ENCODE measurements around the gene LRATD1.

DNA sequence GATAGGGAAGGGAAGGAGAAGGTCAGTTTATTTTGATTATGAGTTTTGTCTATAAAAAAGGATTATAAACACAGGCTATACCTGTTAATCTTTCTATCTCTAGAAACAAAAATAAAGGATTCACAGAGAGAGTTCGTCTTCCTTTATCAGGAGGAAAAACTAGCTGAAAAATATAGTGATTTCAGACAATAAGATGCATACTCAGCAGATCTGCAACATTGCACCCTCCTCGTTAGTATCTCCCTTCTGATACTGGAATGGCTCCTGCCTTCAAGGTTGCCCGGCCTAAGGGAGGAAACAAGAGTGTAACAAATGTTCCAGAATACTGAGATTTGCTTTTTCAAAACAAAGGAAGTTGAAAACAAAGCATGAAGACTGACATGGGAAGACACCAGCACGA, 48.7 kb upstream of the LRATD1 start:
- TF ChIP-seq RBM25 (IDR thresholded peaks at IDR 0.05; ENCODE audit: low read depth, low read length, severe bottlenecking), result no peak
- no peak for TF ChIP-seq ZNF143 (CRISPR knock-in tag; IDR thresholded peaks at IDR 0.05)
- no peak for TF ChIP-seq ATF7 (IDR thresholded peaks at IDR 0.05)
- TF ChIP-seq ZBTB1 (CRISPR knock-in tag; IDR thresholded peaks at IDR 0.05; ENCODE audit: borderline replicate concordance, low read depth), result no peak
- TF ChIP-seq, protein P1, sequence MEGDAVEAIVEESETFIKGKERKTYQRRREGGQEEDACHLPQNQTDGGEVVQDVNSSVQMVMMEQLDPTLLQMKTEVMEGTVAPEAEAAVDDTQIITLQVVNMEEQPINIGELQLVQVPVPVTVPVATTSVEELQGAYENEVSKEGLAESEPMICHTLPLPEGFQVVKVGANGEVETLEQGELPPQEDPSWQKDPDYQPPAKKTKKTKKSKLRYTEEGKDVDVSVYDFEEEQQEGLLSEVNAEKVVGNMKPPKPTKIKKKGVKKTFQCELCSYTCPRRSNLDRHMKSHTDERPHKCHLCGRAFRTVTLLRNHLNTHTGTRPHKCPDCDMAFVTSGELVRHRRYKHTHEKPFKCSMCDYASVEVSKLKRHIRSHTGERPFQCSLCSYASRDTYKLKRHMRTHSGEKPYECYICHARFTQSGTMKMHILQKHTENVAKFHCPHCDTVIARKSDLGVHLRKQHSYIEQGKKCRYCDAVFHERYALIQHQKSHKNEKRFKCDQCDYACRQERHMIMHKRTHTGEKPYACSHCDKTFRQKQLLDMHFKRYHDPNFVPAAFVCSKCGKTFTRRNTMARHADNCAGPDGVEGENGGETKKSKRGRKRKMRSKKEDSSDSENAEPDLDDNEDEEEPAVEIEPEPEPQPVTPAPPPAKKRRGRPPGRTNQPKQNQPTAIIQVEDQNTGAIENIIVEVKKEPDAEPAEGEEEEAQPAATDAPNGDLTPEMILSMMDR (IDR thresholded peaks at IDR 0.05 in 2 of 3, conservative IDR thresholded peaks at IDR 0.05 in 1 of 3; ENCODE audit: insufficient read depth in 2 of 3, low read depth in 1 of 3, low read length in 3 of 3), result no peak
- TF ChIP-seq RAD21 (CRISPR knock-in tag; conservative IDR thresholded peaks at IDR 0.05 in 1 of 2, IDR thresholded peaks at IDR 0.05 in 1 of 2), result no peak
- no peak for TF ChIP-seq MAZ (CRISPR knock-in tag; conservative IDR thresholded peaks at IDR 0.05 in 1 of 2, IDR thresholded peaks at IDR 0.05 in 1 of 2)
- no peak for TF ChIP-seq NRF1 (conservative IDR thresholded peaks at IDR 0.05 in 1 of 2, IDR thresholded peaks at IDR 0.05 in 1 of 2)

Measured in K562 (cell line).